Activated CD8-positive, alpha-beta memory T cell treated with anti-CD3 and anti-CD28 coated beads for 24 hours (primary cell): ENCODE results near the gene ARPP19.

ENCODE experiments used
- DNase-seq: peaks from one replicate; pipeline ENCODE4 v3.0.0-alpha.2; 2020

The ARPP19 gene

DNA sequence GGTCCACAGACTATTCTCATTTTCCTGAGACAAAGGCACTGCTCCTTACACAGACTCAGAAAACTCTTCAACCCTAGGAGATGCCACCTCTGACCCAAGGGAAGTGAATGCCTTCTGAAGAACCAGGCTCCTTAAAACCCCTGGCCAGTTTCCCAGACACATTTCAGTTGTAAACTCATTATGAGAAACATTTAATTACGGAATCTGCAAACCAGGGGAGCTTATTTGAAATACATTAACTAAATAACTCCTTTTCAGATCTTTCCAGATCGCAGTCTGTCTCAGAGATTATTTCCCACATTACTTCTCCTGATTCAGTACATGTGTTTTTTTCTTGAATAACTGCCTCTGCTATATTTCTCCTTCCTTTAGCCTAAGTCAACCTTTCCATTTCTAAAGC is 57.7 kb downstream of the ARPP19 start:
- no peak for DNase-seq

DNA sequence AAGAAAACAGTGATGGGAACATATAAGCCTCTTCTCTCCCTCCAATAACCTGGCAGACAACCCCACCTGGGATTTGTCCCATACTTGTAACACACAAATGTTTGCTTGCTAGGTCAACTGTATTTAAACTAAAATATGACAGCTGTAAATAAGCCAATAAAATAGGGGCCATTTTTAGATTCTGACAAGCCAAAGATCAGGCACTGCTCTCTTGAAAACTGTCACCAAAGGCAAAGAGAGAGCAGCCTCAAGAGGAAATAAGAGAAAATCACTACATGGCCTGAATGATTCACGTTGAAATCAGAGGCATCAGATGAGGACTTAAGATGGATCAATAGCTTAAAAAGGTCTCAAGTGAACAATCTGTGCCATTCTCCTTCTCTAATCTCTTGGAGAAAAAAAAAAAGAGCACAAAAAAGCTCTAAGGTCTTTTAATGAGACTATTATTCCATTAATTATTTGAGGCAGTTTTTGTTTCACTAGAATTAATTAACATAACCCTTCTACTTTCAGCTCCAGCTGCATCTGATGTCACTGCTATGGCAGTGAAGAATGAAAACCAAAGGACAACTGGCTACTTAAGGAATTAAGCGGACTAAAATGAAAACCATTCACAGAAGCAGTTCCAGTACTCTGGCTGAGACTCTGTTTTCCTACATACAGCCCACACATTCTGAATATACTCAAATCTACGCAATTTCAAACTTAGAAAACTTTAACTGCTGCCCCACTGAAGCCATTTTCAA is 59.2 kb downstream of the ARPP19 start:
- no peak for DNase-seq

DNA sequence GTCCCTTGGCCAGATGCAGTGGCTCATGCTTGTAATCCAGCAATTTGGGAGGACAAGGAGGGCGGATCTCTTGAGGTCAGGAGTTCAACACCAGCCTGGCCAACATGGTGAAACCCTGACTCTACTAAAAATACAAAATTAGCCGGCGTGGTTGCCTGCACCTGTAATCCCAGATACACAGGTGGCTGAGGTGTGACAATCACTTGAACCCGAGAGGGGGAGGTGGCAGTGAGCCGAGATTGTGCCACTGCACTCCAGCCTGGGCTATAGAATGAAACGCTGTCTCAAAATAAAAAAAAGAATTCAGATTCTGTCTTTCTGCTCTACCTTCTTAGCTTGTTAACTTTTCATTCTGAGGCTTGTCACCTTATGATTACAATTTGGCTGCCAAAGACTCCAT is 62.3 kb downstream of the ARPP19 start:
- no peak for DNase-seq

DNA sequence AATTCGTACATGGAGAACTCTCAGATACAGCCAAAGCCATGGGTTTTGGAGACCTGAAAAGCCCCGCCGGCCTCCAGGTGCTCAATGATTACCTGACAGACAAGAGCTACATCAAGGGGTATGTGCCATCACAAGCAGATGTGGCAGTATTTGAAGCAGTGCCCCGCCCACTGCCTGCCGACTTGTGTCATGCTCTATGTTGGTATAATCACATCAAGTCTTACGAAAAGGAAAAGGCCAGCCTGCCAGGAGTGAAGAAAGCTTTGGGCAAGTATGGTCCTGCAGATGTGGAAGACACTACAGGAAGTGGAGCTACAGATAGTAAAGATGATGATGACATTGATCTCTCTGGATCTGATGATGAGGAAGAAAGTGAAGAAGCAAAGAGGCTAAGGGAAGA is 63.7 kb downstream of the ARPP19 start:
- DNase-seq: no peak

DNA sequence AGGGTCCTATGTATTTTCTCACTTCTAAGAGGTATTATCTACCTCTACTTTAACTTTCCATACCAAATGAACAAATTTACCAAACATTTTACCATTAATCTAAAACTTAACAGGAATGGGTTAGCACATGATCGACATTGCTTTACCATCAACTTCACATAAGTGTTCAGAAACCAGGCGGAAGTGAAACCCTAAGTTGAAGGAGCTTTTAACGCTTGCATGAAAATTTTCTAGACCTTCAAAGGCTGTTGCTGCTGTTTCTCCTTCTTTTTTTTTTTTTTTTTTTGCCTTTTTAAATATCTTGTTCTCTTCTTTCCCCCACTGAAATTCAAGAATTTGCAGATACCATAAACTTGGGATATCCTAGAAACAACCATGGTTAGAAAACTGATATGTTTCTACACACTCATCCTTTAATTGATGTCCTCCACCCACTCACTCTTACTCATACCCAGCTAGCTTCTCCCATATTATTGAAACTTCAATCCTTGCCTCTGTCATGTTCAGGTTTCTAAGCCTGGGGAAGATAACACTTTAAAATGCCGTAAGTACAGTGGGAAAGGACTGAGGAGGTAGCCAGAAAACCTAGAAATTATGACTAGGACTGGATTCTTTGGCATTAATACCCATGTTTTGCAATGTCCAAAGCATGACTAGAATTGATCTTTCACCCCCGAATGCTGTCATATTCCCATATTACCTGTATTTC is 64.9 kb downstream of the ARPP19 start:
- DNase-seq: no peak

DNA sequence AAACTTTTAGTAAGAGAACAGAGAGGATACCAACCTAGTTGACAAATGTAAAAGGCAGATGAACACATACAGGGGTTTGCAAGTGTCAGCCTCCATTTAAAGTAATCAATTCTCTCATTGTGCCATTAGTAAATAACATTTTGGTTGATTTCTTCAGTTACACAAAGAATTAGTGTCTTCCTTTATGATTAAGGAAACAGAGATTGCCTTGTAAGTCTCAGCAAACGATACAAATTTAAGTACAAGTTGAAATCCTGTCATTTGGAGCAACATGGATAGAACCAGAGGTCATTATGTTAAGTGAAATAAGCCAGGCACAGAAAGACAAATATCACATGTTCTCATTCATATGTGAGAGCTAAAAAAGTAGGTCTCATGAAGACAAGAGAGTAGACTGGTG is 66.2 kb downstream of the ARPP19 start:
- no peak for DNase-seq

DNA sequence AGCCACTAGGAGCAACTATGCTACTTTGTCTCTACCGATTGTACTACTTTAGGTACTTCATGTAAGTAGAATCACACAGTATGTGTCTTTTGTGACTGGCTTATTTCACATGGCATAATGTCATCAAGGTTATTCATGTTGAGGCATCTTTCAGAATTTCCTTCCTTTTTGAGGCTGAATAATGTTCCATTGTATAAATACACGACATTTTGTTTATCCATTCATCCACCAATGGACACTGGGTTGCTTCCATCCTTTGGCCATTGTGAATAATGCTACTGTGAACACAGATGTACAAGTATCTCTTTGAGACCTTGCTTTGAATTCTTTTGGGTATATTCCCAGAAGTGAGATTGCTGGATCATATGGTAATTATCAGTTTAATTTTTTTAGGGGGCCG is 69.3 kb downstream of the ARPP19 start:
- DNase-seq: no peak

DNA sequence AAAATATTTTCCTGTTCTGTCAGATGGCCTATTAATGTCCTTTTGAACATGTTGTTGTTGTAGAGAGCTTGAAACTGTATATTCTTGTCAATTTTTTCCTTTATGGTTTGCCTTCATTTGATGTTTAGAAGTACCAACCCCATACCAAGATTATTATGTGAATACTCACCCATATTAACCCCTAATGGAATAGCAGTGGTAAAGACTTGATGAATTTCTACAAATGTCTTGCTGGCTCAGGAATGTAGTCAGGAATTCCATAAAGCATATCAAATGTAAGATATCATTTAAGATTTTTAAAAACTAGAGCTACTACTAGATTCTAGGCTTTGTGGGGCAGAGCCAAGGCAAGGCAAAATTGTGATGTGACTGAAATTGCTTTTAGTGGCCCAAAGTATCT is 70.1 kb downstream of the ARPP19 start:
- DNase-seq: no peak
